H1 (cell line): Measurements from ENCODE around the gene CDK5RAP2. TPM values are rescaled to one million over a fixed set of nuclear protein-coding genes. Genes with fewer than 3 reads are reported as not detected.

Experiments
- ASH2L ChIP-seq: fragments of 200-600, 300-600 bp; sonication (generic); IDR thresholded peaks from one replicate; pipeline ENCODE4 v1.7.1; 2017; ENCODE audit warnings: low read length
- CBX5 ChIP-seq: fragments of 300-800, 300-1000 bp; sonication (generic); IDR thresholded peaks from 2 replicates; pipeline ENCODE4 v1.7.1; 2016; ENCODE audit warnings: antibody characterized with exemption, low read length, low read depth
- CHD7 ChIP-seq: fragments of 300-600 bp; sonication (generic); IDR thresholded peaks from 2 replicates; pipeline ENCODE4 v1.7.1; 2012; ENCODE audit warnings: low read length, moderate library complexity, mild to moderate bottlenecking, inconsistent platforms; ENCODE audit not compliant: insufficient replicate concordance
- E2F6 ChIP-seq: IDR thresholded peaks from 2 replicates; pipeline ENCODE4 v1.6.1; 2012; ENCODE audit warnings: inconsistent platforms
- JUND ChIP-seq: IDR thresholded peaks from 2 replicates; pipeline ENCODE4 v1.6.1; 2011; ENCODE audit warnings: mild to moderate bottlenecking, improper control_type of control experiment, low read length
- POLR2A ChIP-seq, 2 experiments: IDR thresholded peaks; 1 replicate in 1 of 2; 2 replicates in 1 of 2; pipeline ENCODE4 v1.6.1; 2011; ENCODE audit warnings: low read depth in 2 of 2, low read length in 2 of 2, mild to moderate bottlenecking in 2 of 2; ENCODE audit errors: control extremely low read depth in 1 of 2
- RXRA ChIP-seq: IDR thresholded peaks from 2 replicates; pipeline ENCODE4 v1.6.1; 2011; ENCODE audit warnings: low read depth, mild to moderate bottlenecking, low read length, moderate library complexity; ENCODE audit not compliant: insufficient read depth
- SUZ12 ChIP-seq: fragments of 200-600 bp; sonication (generic); IDR thresholded peaks from 2 replicates; pipeline ENCODE4 v1.6.1; 2012; ENCODE audit warnings: mild to moderate bottlenecking, inconsistent platforms, low read length, moderate library complexity, mixed read lengths
- polyA plus RNA-seq, 7 experiments: library from polyadenylated mRNA; depleted of rRNA in 3 of 7; stranded (reverse) in 5 of 7; unstranded in 2 of 7; fragments of >200 nt in 5 of 7; fragments of 200-250 nt in 2 of 7; gene quantifications; 1 replicate in 5 of 7; 2 replicates in 1 of 7; 4 replicates in 1 of 7; pipeline versions ENCODE4 v1.2.1 to v1.2.3, GENCODE V29; 2011 to 2013; ENCODE audit warnings: missing spikeins in 2 of 7, mixed read lengths in 2 of 7
- total RNA-seq: library from RNA; stranded (reverse); fragmentation: NEBNext Ultra II Directional; extraction: Animal tissue kit (Norgen Biotek cat#: 25700); gene quantifications from 2 replicates; pipeline ENCODE4 v1.2.1, GENCODE V29; 2021

The CDK5RAP2 gene
- total and polyA plus RNA-seq, 2 of the 8 experiments (the other 6 are each of a cell fraction or from before 2014, with no cell fraction given) = 19.8 to 49.4 TPM

- TF ChIP-seq CHD7 = no peak
- TF ChIP-seq RXRA = no peak
- TF ChIP-seq JUND = no peak
- TF ChIP-seq E2F6 = no peak
- no peak for TF ChIP-seq POLR2A (IDR thresholded peaks at IDR 0.05; ENCODE audit: control extremely low read depth in 1 of 2, low read depth in 2 of 2, low read length in 2 of 2)
- TF ChIP-seq CBX5 = no peak
- TF ChIP-seq SUZ12 = no peak
- no peak for TF ChIP-seq ASH2L
Measured at GRCh38 chr9:120389867-120390266, 190.1 kb downstream of the CDK5RAP2 start (continued).
